GM23248 (cell line): ENCODE results near the gene PELI3. TPM values are rescaled to one million over a fixed set of nuclear protein-coding genes. Genes with fewer than 3 reads are reported as not detected.

Experiments used
- DNase-seq: peaks from one replicate; pipeline ENCODE4 v3.0.0-alpha.2; 2015
- H2AFZ ChIP-seq: fragments of 200-600 bp; sonication (generic); 2 replicates; pipeline ENCODE4 v1.6.1; 2016; ENCODE audit warnings: antibody characterized with exemption
- H3F3A ChIP-seq: fragments of 200-600 bp; sonication (generic); 2 replicates; pipeline ENCODE4 v1.6.1; 2016; ENCODE audit warnings: mild to moderate bottlenecking, antibody characterized with exemption, mixed run types; ENCODE audit not compliant: insufficient read depth
- H3K27ac ChIP-seq: fragments of 200-600 bp; sonication (generic); 2 replicates; pipeline ENCODE4 v1.5.1; 2016; ENCODE audit warnings: mild to moderate bottlenecking
- H3K27me3 ChIP-seq: fragments of 200-600 bp; sonication (generic); replicated peaks from 2 replicates; pipeline ENCODE4 v1.6.1; 2016; ENCODE audit warnings: mild to moderate bottlenecking; ENCODE audit not compliant: insufficient read depth
- H3K36me3 ChIP-seq: fragments of 200-600 bp; sonication (generic); 2 replicates; pipeline ENCODE4 v1.6.1; 2016; ENCODE audit warnings: low read depth, mild to moderate bottlenecking
- H3K4me1 ChIP-seq: fragments of 200-600 bp; sonication (generic); 2 replicates; pipeline ENCODE4 v1.6.1; 2016; ENCODE audit warnings: mild to moderate bottlenecking; ENCODE audit not compliant: insufficient read depth
- H3K4me2 ChIP-seq: fragments of 200-600 bp; sonication (generic); one replicate; pipeline ENCODE4 v1.6.1; 2016; ENCODE audit warnings: mild to moderate bottlenecking; ENCODE audit not compliant: unreplicated experiment
- H3K4me3 ChIP-seq: fragments of 200-600 bp; sonication (generic); 2 replicates; pipeline ENCODE4 v1.5.1; 2016; ENCODE audit warnings: mild to moderate bottlenecking
- H3K79me2 ChIP-seq: fragments of 200-600 bp; sonication (generic); 2 replicates; pipeline ENCODE4 v1.6.1; 2016; ENCODE audit warnings: mild to moderate bottlenecking; ENCODE audit not compliant: insufficient read depth
- H3K9ac ChIP-seq: fragments of 200-600 bp; sonication (generic); 2 replicates; pipeline ENCODE4 v1.6.1; 2016; ENCODE audit warnings: mild to moderate bottlenecking
- H3K9me2 ChIP-seq: fragments of 200-600 bp; sonication (generic); 2 replicates; pipeline ENCODE4 v1.6.1; 2016; ENCODE audit warnings: mixed run types, mild to moderate bottlenecking, moderate library complexity; ENCODE audit not compliant: insufficient read depth
- H3K9me3 ChIP-seq: fragments of 200-600 bp; sonication (generic); one replicate; pipeline ENCODE4 v1.6.1; 2017; ENCODE audit warnings: low read depth
- H4K20me1 ChIP-seq: fragments of 200-600 bp; sonication (generic); 2 replicates; pipeline ENCODE4 v1.6.0; 2016; ENCODE audit not compliant: insufficient read depth
- EZH2 ChIP-seq: fragments of 200-600 bp; sonication (generic); IDR thresholded peaks from 2 replicates; pipeline ENCODE4 v1.6.1; 2018; ENCODE audit warnings: antibody characterized with exemption, mild to moderate bottlenecking; ENCODE audit not compliant: insufficient read depth, poor library complexity, severe bottlenecking
- EZH2phosphoT487 ChIP-seq: fragments of 200-600 bp; sonication (generic); IDR thresholded peaks from 2 replicates; pipeline ENCODE4 v1.6.1; 2018; ENCODE audit warnings: antibody characterized with exemption, moderate library complexity, mild to moderate bottlenecking, low read depth; ENCODE audit not compliant: insufficient read depth
- WGBS, 2 experiments: methylation state at CpG; one replicate each; pipeline ENCODE4 v1.1.6; 2015 to 2017; ENCODE audit warnings: low lambda C conversion rate in 2 of 2, low coverage in 1 of 2; ENCODE audit errors: missing lambda C conversion rate in 2 of 2; 5-methylcytosine and 5-hydroxymethylcytosine counted together
- in situ Hi-C: fragments of 300-500 bp; cut with MboI; formaldehyde crosslinking; loops from 2 replicates; pipeline ENCODE4 v1.15.0; 2020
- polyA plus RNA-seq: library from polyadenylated mRNA; unstranded; fragments of >200 nt; fragmentation: Nextera tagmentation; extraction: Ambion mirVana; gene quantifications from 2 replicates; pipeline ENCODE4 v1.2.1, GENCODE V29; 2016
- total RNA-seq: library from RNA; depleted of rRNA; stranded (reverse); fragments of >200 nt; shearing (Covaris generic); gene quantifications from 2 replicates; pipeline ENCODE4 v1.2.3, GENCODE V29; 2014

The PELI3 gene
- total and polyA plus RNA-seq, 2 experiments from 2014 or later: 5.3 to 10.5 TPM

DNA sequence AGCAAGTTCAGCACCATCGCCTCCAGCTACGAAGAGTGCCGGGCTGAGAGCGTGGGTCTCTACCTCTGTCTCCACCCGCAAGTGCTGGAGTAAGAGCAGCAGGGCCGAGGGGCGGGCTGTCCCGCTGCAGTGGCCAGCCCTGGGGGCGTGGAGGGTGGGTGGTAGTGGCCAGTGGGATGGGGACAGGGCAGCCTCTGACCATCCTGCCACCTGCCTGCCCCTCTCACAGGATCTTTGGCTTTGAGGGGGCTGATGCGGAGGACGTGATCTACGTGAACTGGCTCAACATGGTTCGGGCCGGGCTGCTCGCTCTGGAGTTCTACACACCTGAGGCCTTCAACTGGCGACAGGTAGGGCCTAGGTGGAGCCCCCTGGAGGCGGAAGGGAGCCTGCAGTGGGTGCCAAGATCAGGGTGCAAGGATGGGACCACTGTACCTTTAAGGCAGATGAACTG lies 28.7 kb downstream of the PELI3 start:
- Histone ChIP-seq H3K9me2 (no peaks in the 10 kb centered on the region), H3K9me3 (no peaks in the 10 kb centered on the region), H3K79me2 (no peaks in the 10 kb centered on the region), H3F3A (no peaks in the 10 kb centered on the region), H3K4me2 (no peak overlapping the region), H3K4me3 (no peak overlapping the region), H3K4me1 (no peaks in the 10 kb centered on the region), H3K27me3 (no peaks in the 10 kb centered on the region), H2AFZ (no peak overlapping the region), H3K36me3 (0 out of 2 replicates have a peak, but pooled peaks cover 4% of the 10 kb centered on the region), H3K27ac (no peak overlapping the region), H4K20me1 (no peaks in the 10 kb centered on the region), H3K9ac (no peak overlapping the region)
- 94 to 97% methylated on average over 10 to 17 of the region's 17 CpGs for WGBS, 2 experiments
- DNase-seq: no peak
- in situ Hi-C loops: no loop called here
- TF ChIP-seq EZH2: no peak
- no peak for TF ChIP-seq EZH2phosphoT487

GRCh38 chr11:66497206-66497605 lies 30.5 kb downstream of the PELI3 start:
- no peaks in the 10 kb centered on the region for H3F3A ChIP-seq
- no peak overlapping the region for H2AFZ ChIP-seq
- no peak overlapping the region for H3K9ac ChIP-seq
- no peak for TF ChIP-seq EZH2phosphoT487
- no peak for TF ChIP-seq EZH2
- H3K4me2 ChIP-seq: no peak overlapping the region
- no peaks in the 10 kb centered on the region for H4K20me1 ChIP-seq
- 93 to 95% methylated on average over 16 of the region's 16 CpGs for WGBS, 2 experiments
- H3K9me2 ChIP-seq: no peaks in the 10 kb centered on the region
- no peak overlapping the region for H3K27ac ChIP-seq
- H3K4me1 ChIP-seq: no peaks in the 10 kb centered on the region
- in situ Hi-C loops: no loop called here
- no peak for DNase-seq
- no peaks in the 10 kb centered on the region for H3K27me3 ChIP-seq
- H3K9me3 ChIP-seq: no peaks in the 10 kb centered on the region
- H3K36me3 ChIP-seq: 0 out of 2 replicates have a peak, but pooled peaks cover 4% of the 10 kb centered on the region
- no peaks in the 10 kb centered on the region for H3K79me2 ChIP-seq
- no peak overlapping the region for H3K4me3 ChIP-seq

GRCh38 chr11:66498506-66498905 lies 31.8 kb downstream of the PELI3 start:
- Histone ChIP-seq H2AFZ (no peak overlapping the region), H3K9ac (no peak overlapping the region), H3K27ac (no peak overlapping the region), H3K4me1 (no peaks in the 10 kb centered on the region), H3K36me3 (0 out of 2 replicates have a peak, but pooled peaks cover 4% of the 10 kb centered on the region), H3K9me2 (no peaks in the 10 kb centered on the region), H3K9me3 (no peaks in the 10 kb centered on the region), H3K79me2 (no peaks in the 10 kb centered on the region), H3K4me3 (no peak overlapping the region), H3F3A (no peaks in the 10 kb centered on the region), H4K20me1 (no peaks in the 10 kb centered on the region), H3K4me2 (no peak overlapping the region), H3K27me3 (no peaks in the 10 kb centered on the region)
- 97 to 99% methylated on average over 5 of the region's 5 CpGs for WGBS, 2 experiments
- no peak for DNase-seq
- in situ Hi-C loops: no loop called here
- TF ChIP-seq EZH2phosphoT487: no peak
- TF ChIP-seq EZH2: no peak

GRCh38 chr11:66505276-66505816 lies 38.6 kb downstream of the PELI3 start:
- TF ChIP-seq EZH2phosphoT487: no peak
- TF ChIP-seq EZH2: no peak
- H3K79me2 ChIP-seq: no peaks in the 10 kb centered on the region
- H3K27me3 ChIP-seq: no peaks in the 10 kb centered on the region
- no peak overlapping the region for H3K9ac ChIP-seq
- no peak overlapping the region for H3K27ac ChIP-seq
- H3K9me3 ChIP-seq: no peaks in the 10 kb centered on the region
- DNase-seq: no peak
- WGBS, 2 experiments: 96 to 100% methylated on average over 1 of the region's 1 CpG
- H3K4me1 ChIP-seq: no peaks in the 10 kb centered on the region
- no peaks in the 10 kb centered on the region for H3K9me2 ChIP-seq
- no peak overlapping the region for H3K4me3 ChIP-seq
- H3K4me2 ChIP-seq: no peak overlapping the region
- no peaks in the 10 kb centered on the region for H3K36me3 ChIP-seq
- H2AFZ ChIP-seq: no peak overlapping the region
- no peaks in the 10 kb centered on the region for H3F3A ChIP-seq
- no peaks in the 10 kb centered on the region for H4K20me1 ChIP-seq
- in situ Hi-C loops: no loop called here

DNA sequence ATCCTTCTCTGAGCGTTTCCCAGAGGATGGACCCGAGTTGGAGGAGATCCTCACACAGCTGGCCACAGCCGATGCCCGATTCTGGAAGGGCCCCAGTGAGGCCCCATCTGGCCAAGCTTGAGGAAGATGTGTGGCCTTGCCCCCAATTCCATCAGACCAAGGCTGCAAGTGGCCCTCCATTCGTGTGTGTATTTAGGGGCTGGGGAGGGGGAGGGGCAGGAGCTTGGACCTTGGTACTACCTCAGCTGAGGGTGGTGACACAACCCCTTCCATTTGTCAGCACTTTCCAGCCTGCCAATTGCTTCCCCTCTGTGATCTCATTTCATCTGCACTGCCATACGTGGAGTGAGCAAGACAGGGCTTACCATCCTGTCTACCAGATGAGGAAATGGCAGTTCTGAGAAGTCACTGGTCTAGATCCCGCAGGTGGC lies 42.4 kb downstream of the PELI3 start:
- no peak overlapping the region for H3K9ac ChIP-seq
- H3F3A ChIP-seq: no peaks in the 10 kb centered on the region
- no peak overlapping the region for H3K27ac ChIP-seq
- WGBS, 2 experiments: 77 to 80% methylated on average over 7 of the region's 7 CpGs
- no peak overlapping the region for H2AFZ ChIP-seq
- in situ Hi-C loops: no loop called here
- H4K20me1 ChIP-seq: no peaks in the 10 kb centered on the region
- no peak for DNase-seq
- H3K4me3 ChIP-seq: no peak overlapping the region
- no peak overlapping the region for H3K4me2 ChIP-seq
- no peaks in the 10 kb centered on the region for H3K36me3 ChIP-seq
- H3K79me2 ChIP-seq: peaks cover 23% of the 10 kb centered on the region
- H3K9me3 ChIP-seq: no peaks in the 10 kb centered on the region
- no peak for TF ChIP-seq EZH2
- no peak for TF ChIP-seq EZH2phosphoT487
- H3K4me1 ChIP-seq: peaks cover 6% of the 10 kb centered on the region
- H3K9me2 ChIP-seq: no peaks in the 10 kb centered on the region
- H3K27me3 ChIP-seq: no peaks in the 10 kb centered on the region
